ENCODE data around the gene TNFAIP8L3.

Gene TNFAIP8L3

DNA sequence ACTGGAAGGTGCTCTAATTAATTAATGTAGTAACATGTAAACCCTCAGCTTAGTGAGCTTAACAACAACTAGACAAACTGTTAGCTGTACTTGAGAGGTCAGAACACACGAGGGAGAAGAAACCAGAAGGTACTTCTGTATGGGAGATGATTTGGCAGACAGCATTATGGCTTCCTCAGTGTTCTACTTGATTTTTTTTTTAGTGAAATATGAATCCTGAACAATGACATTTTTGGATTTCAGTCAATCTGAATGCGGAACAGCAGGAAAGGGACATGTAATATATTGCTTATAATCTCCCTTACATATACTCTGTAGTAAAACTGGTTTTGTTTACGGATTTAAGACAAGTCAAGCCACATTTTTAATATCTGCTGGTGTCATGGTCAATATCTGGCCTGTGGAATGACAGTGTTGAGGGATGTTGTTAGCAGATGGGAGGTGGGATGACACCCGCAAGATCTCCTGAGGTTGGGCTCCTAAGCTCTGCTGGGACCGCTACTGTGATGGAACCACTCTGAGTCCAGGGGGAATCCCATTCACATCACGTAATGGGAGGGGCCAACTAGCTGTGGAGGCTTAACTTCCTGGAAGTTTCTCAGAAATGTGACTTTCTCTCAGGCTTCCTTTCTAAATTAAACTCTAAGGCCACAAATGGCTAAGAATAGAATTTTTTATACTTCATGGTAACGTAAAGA lies 18.7 kb downstream of the TNFAIP8L3 start:
- TF ChIP-seq, protein P1, sequence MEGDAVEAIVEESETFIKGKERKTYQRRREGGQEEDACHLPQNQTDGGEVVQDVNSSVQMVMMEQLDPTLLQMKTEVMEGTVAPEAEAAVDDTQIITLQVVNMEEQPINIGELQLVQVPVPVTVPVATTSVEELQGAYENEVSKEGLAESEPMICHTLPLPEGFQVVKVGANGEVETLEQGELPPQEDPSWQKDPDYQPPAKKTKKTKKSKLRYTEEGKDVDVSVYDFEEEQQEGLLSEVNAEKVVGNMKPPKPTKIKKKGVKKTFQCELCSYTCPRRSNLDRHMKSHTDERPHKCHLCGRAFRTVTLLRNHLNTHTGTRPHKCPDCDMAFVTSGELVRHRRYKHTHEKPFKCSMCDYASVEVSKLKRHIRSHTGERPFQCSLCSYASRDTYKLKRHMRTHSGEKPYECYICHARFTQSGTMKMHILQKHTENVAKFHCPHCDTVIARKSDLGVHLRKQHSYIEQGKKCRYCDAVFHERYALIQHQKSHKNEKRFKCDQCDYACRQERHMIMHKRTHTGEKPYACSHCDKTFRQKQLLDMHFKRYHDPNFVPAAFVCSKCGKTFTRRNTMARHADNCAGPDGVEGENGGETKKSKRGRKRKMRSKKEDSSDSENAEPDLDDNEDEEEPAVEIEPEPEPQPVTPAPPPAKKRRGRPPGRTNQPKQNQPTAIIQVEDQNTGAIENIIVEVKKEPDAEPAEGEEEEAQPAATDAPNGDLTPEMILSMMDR (conservative IDR thresholded peaks at IDR 0.05; ENCODE audit: low read depth, low read length) = no peak
- no peak overlapping the region for H3K4me3 ChIP-seq (ENCODE audit: low read length)
- DNase-seq (ENCODE audit: low read depth) = no peak

GRCh38 chr15:51075364-51075763 lies 19.3 kb downstream of the TNFAIP8L3 start:
- TF ChIP-seq, protein P1 (conservative IDR thresholded peaks at IDR 0.05; ENCODE audit: low read depth, low read length) = no peak
- no peak overlapping the region for H3K4me3 ChIP-seq (ENCODE audit: low read length)
- no peak for DNase-seq (ENCODE audit: low read depth)

- TF ChIP-seq, protein P1 (conservative IDR thresholded peaks at IDR 0.05; ENCODE audit: low read depth, low read length) = no peak
- no peak for DNase-seq (ENCODE audit: low read depth)
- no peak overlapping the region for H3K4me3 ChIP-seq (ENCODE audit: low read length)
These were observed 19.8 kb downstream of the TNFAIP8L3 start for GRCh38 chr15:51074926-51075325.

GRCh38 chr15:51071578-51071977 lies 23.1 kb downstream of the TNFAIP8L3 start:
- no peak for DNase-seq (ENCODE audit: low read depth)
- TF ChIP-seq, protein P1 (conservative IDR thresholded peaks at IDR 0.05; ENCODE audit: low read depth, low read length) = no peak
- no peak overlapping the region for H3K4me3 ChIP-seq (ENCODE audit: low read length)

GRCh38 chr15:51069983-51070382 lies 24.7 kb downstream of the TNFAIP8L3 start:
- TF ChIP-seq, protein P1 (conservative IDR thresholded peaks at IDR 0.05; ENCODE audit: low read depth, low read length) = no peak
- DNase-seq (ENCODE audit: low read depth) = no peak
- no peak overlapping the region for H3K4me3 ChIP-seq (ENCODE audit: low read length)

DNA sequence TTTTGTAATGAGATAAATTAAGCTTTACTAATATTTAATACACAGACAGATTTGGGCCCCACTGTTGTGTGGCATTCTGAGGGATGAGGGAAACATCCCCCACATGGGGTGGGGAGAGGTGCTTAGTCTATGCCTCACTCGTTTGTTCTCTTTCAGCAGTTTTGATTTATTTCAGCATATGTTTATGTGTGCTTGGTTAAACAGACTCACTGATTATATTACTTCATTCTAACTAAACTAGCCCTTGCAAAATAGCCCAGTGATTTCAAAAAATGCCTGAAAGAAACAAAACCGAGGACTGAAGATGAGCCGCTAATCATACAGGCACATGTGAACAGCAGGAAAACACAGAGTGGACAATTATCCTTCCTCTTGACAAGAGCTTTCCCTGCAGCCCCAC lies 27.2 kb downstream of the TNFAIP8L3 start:
- no peak overlapping the region for H3K4me3 ChIP-seq (ENCODE audit: low read length)
- no peak for DNase-seq (ENCODE audit: low read depth)
- TF ChIP-seq, protein P1 (conservative IDR thresholded peaks at IDR 0.05; ENCODE audit: low read depth, low read length) = no peak

DNA sequence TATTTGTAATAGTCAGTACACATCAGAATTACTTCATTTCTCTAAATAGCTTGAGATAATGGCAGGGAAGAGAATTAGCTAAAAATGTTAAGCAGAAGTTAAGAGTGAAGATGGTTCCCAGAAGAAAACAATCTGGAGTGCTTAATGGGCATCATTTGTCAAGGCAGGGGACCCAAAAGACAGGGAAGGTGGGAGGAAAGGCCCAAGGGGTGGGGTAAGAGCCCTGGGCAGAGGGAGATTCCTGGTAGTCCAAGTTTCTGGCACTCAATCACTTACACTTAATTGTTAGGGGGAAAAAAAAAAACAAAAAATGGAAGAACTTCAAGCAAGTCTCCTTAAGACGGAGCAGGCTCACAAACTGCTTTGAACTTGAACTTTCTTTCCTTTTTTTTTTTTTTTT lies 28.9 kb downstream of the TNFAIP8L3 start:
- no peak for DNase-seq (ENCODE audit: low read depth)
- H3K4me3 ChIP-seq (ENCODE audit: low read length) = no peak overlapping the region
- TF ChIP-seq, protein P1 (conservative IDR thresholded peaks at IDR 0.05; ENCODE audit: low read depth, low read length) = no peak
